HepG2 (cell line): Measurements from ENCODE around the gene PLCXD1. TPM values are rescaled to one million over a fixed set of nuclear protein-coding genes. Genes with fewer than 3 reads are reported as not detected.

Experiments used
- AHR ChIP-seq: IDR thresholded peaks from 2 replicates; pipeline ENCODE4 v1.6.1; 2018; ENCODE audit warnings: missing genetic modification reagents, missing compliant biosample characterization
- EHMT2 ChIP-seq: fragments of 200-600 bp; sonication (generic); IDR thresholded peaks from 2 replicates; pipeline ENCODE4 v1.7.0; 2017; ENCODE audit warnings: antibody characterized with exemption, low read depth, low read length, borderline replicate concordance
- FOXK2 ChIP-seq: fragments of 450-650 bp; IDR thresholded peaks from 2 replicates; pipeline ENCODE4 v1.6.1; 2016
- HDAC2 ChIP-seq: sonication (generic); formaldehyde crosslinking; IDR thresholded peaks from 2 replicates; pipeline ENCODE4 v1.4.0; 2020; ENCODE audit warnings: missing genetic modification reagents
- HHEX ChIP-seq: IDR thresholded peaks from 2 replicates; pipeline ENCODE4 v1.6.1; 2016; ENCODE audit warnings: control low read depth
- HNF4A ChIP-seq: sonication (generic); formaldehyde crosslinking; IDR thresholded peaks from 2 replicates; pipeline ENCODE4 v1.4.0; 2020; ENCODE audit warnings: missing genetic modification reagents
- RARA ChIP-seq: IDR thresholded peaks from 2 replicates; pipeline ENCODE4 v1.6.1; 2016; ENCODE audit warnings: missing genetic modification reagents, missing compliant biosample characterization
- SALL1 ChIP-seq: sonication (generic); formaldehyde crosslinking; IDR thresholded peaks from 2 replicates; pipeline ENCODE4 v1.8.0; 2022; ENCODE audit warnings: mild to moderate bottlenecking, missing genetic modification reagents
- SP5 ChIP-seq: IDR thresholded peaks from 2 replicates; pipeline ENCODE4 v1.6.1; 2016; ENCODE audit warnings: low read depth, borderline replicate concordance
- ZNF160 ChIP-seq: sonication (generic); formaldehyde crosslinking; IDR thresholded peaks from 2 replicates; pipeline ENCODE4 v1.8.0; 2022; ENCODE audit warnings: mild to moderate bottlenecking, inconsistent platforms, missing genetic modification reagents
- ZNF331 ChIP-seq: sonication (generic); formaldehyde crosslinking; IDR thresholded peaks from 2 replicates; pipeline ENCODE4 v1.4.0; 2020; ENCODE audit warnings: missing genetic modification reagents
- ZNF687 ChIP-seq: sonication (generic); formaldehyde crosslinking; IDR thresholded peaks from 2 replicates; pipeline ENCODE4 v1.5.1; 2020; ENCODE audit warnings: mild to moderate bottlenecking, missing genetic modification reagents, moderate library complexity
- ZNF788 ChIP-seq: sonication (generic); formaldehyde crosslinking; IDR thresholded peaks from 2 replicates; pipeline ENCODE4 v1.5.0; 2020; ENCODE audit warnings: mild to moderate bottlenecking, missing genetic modification reagents, borderline replicate concordance
- polyA plus RNA-seq, 8 experiments: library from polyadenylated mRNA; depleted of rRNA in 3 of 8; stranded (reverse) in 7 of 8; unstranded in 1 of 8; fragments of >200 nt; fragmentation: Illumina TruSeq in 4 of 8; extraction: Trizol in 4 of 8; gene quantifications; 2 replicates each; pipeline versions ENCODE4 v1.2.1 to v1.2.3, GENCODE V29; 2011 to 2016; ENCODE audit warnings: low read depth in 4 of 8, missing spikeins in 1 of 8, mixed read lengths in 1 of 8; ENCODE audit not compliant: insufficient read depth in 1 of 8
- total RNA-seq, 5 experiments: library from RNA; depleted of rRNA; stranded (reverse); fragments of >200 nt; fragmentation: Illumina TruSeq; extraction: Trizol; gene quantifications; 2 replicates each; pipeline ENCODE4 v1.2.3, GENCODE V29; 2016; ENCODE audit warnings: low read depth in 1 of 5
- TF ChIP-seq, protein P1 (sequence below): sonication (generic); formaldehyde crosslinking; IDR thresholded peaks from 2 replicates; pipeline ENCODE4 v1.8.1; 2023; ENCODE audit warnings: mild to moderate bottlenecking, inconsistent platforms, moderate library complexity, missing genetic modification reagents, borderline replicate concordance
- TF ChIP-seq, protein P2 (sequence below): IDR thresholded peaks from 2 replicates; pipeline ENCODE4 v1.6.1; 2016
- TF ChIP-seq, protein P3 (sequence below): sonication (generic); formaldehyde crosslinking; IDR thresholded peaks from 2 replicates; pipeline ENCODE4 v1.4.0; 2020; ENCODE audit warnings: missing genetic modification reagents, borderline replicate concordance
- TF ChIP-seq, protein P4 (sequence below): sonication (generic); formaldehyde crosslinking; IDR thresholded peaks from 2 replicates; pipeline ENCODE4 v1.5.1; 2020; ENCODE audit warnings: missing genetic modification reagents, mild to moderate bottlenecking, borderline replicate concordance
- TF ChIP-seq, protein P5 (sequence below): sonication (generic); formaldehyde crosslinking; IDR thresholded peaks from 2 replicates; pipeline ENCODE4 v1.4.0; 2020; ENCODE audit warnings: missing genetic modification reagents

The PLCXD1 gene
- total and polyA plus RNA-seq, 2 of the 13 experiments (the other 11 are each of a cell fraction or from before 2014, with no cell fraction given) = 87.7 to 153 TPM

- TF ChIP-seq HHEX (CRISPR knock-in tag) = no peak
- TF ChIP-seq, protein P1, sequence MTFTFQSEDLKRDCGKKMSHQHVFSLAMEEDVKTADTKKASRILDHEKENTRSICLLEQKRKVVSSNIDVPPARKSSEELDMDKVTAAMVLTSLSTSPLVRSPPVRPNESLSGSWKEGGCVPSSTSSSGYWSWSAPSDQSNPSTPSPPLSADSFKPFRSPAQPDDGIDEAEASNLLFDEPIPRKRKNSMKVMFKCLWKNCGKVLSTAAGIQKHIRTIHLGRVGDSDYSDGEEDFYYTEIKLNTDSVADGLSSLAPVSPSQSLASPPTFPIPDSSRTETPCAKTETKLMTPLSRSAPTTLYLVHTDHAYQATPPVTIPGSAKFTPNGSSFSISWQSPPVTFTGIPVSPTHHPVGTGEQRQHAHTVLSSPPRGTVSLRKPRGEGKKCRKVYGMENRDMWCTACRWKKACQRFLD (CRISPR knock-in tag) = no peak
- 0 out of 2 replicates have a peak, but pooled peaks have one; percentile 37 for TF ChIP-seq ZNF788 (CRISPR knock-in tag)
- TF ChIP-seq HDAC2 (CRISPR knock-in tag) = peak; percentile 45; the same call in 1 of the 2 replicates
- no peak for TF ChIP-seq EHMT2
- peak; percentile 70 for TF ChIP-seq RARA
- TF ChIP-seq, protein P2, sequence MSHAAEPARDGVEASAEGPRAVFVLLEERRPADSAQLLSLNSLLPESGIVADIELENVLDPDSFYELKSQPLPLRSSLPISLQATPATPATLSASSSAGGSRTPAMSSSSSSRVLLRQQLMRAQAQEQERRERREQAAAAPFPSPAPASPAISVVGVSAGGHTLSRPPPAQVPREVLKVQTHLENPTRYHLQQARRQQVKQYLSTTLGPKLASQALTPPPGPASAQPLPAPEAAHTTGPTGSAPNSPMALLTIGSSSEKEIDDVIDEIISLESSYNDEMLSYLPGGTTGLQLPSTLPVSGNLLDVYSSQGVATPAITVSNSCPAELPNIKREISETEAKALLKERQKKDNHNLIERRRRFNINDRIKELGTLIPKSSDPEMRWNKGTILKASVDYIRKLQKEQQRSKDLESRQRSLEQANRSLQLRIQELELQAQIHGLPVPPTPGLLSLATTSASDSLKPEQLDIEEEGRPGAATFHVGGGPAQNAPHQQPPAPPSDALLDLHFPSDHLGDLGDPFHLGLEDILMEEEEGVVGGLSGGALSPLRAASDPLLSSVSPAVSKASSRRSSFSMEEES (CRISPR knock-in tag) = no peak
- TF ChIP-seq, protein P3, sequence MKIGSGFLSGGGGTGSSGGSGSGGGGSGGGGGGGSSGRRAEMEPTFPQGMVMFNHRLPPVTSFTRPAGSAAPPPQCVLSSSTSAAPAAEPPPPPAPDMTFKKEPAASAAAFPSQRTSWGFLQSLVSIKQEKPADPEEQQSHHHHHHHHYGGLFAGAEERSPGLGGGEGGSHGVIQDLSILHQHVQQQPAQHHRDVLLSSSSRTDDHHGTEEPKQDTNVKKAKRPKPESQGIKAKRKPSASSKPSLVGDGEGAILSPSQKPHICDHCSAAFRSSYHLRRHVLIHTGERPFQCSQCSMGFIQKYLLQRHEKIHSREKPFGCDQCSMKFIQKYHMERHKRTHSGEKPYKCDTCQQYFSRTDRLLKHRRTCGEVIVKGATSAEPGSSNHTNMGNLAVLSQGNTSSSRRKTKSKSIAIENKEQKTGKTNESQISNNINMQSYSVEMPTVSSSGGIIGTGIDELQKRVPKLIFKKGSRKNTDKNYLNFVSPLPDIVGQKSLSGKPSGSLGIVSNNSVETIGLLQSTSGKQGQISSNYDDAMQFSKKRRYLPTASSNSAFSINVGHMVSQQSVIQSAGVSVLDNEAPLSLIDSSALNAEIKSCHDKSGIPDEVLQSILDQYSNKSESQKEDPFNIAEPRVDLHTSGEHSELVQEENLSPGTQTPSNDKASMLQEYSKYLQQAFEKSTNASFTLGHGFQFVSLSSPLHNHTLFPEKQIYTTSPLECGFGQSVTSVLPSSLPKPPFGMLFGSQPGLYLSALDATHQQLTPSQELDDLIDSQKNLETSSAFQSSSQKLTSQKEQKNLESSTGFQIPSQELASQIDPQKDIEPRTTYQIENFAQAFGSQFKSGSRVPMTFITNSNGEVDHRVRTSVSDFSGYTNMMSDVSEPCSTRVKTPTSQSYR = peak; percentile 21; the same call in 1 of the 2 replicates
- TF ChIP-seq, protein P4, sequence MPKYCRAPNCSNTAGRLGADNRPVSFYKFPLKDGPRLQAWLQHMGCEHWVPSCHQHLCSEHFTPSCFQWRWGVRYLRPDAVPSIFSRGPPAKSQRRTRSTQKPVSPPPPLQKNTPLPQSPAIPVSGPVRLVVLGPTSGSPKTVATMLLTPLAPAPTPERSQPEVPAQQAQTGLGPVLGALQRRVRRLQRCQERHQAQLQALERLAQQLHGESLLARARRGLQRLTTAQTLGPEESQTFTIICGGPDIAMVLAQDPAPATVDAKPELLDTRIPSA = no peak
- no peak; the same call in none of the 2 replicates for TF ChIP-seq SALL1
- TF ChIP-seq ZNF160 (CRISPR knock-in tag) = no peak
- TF ChIP-seq SP5 (CRISPR knock-in tag) = peak; percentile 84
- TF ChIP-seq ZNF331 (CRISPR knock-in tag) = peak; percentile 22; the same call in 1 of the 2 replicates
- peak; percentile 56 for TF ChIP-seq ZNF687 (CRISPR knock-in tag)
- TF ChIP-seq, protein P5, sequence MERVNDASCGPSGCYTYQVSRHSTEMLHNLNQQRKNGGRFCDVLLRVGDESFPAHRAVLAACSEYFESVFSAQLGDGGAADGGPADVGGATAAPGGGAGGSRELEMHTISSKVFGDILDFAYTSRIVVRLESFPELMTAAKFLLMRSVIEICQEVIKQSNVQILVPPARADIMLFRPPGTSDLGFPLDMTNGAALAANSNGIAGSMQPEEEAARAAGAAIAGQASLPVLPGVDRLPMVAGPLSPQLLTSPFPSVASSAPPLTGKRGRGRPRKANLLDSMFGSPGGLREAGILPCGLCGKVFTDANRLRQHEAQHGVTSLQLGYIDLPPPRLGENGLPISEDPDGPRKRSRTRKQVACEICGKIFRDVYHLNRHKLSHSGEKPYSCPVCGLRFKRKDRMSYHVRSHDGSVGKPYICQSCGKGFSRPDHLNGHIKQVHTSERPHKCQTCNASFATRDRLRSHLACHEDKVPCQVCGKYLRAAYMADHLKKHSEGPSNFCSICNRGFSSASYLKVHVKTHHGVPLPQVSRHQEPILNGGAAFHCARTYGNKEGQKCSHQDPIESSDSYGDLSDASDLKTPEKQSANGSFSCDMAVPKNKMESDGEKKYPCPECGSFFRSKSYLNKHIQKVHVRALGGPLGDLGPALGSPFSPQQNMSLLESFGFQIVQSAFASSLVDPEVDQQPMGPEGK (CRISPR knock-in tag) = peak; percentile 100
- TF ChIP-seq FOXK2 = no peak
- TF ChIP-seq HNF4A (CRISPR knock-in tag) = peak; percentile 57
- no peak for TF ChIP-seq AHR (CRISPR knock-in tag)
Observed at GRCh38 chrX:262381-262909, 18.7 kb upstream of the PLCXD1 start (continued).
